Upper lobe of right lung (tissue), 1 donor: ENCODE results near the gene STAT1. TPM values are rescaled to one million over a fixed set of nuclear protein-coding genes. Genes with fewer than 3 reads are reported as not detected.

Experiments used
- ATAC-seq: fragments of 200-7000 bp; cut with Tn5 transposase; one replicate; pipeline ENCODE4 v1.9.1; 2020; ENCODE audit warnings: mild to moderate bottlenecking, moderate library complexity
- DNase-seq: peaks from one replicate; pipeline ENCODE4 v3.0.0-alpha.2; 2020
- H3K27ac ChIP-seq: fragments of 200-600 bp; one replicate; pipeline ENCODE4 v1.8.0; 2022
- H3K27me3 ChIP-seq: fragments of 200-600 bp; one replicate; pipeline ENCODE4 v1.8.0; 2022; ENCODE audit warnings: mild to moderate bottlenecking
- H3K36me3 ChIP-seq: fragments of 200-600 bp; one replicate; pipeline ENCODE4 v1.8.0; 2022
- H3K4me1 ChIP-seq: fragments of 200-600 bp; one replicate; pipeline ENCODE4 v1.8.0; 2022
- H3K4me3 ChIP-seq: fragments of 200-600 bp; one replicate; pipeline ENCODE4 v1.8.0; 2022; ENCODE audit warnings: mild to moderate bottlenecking
- H3K9me3 ChIP-seq: fragments of 200-600 bp; one replicate; pipeline ENCODE4 v1.8.0; 2022
- CTCF ChIP-seq: fragments of 200-600 bp; IDR thresholded peaks from one replicate; pipeline ENCODE4 v1.8.0; 2022; ENCODE audit warnings: antibody characterized with exemption
- intact Hi-C: fragments of 100-400 bp; cut with DNase I; formaldehyde crosslinking; loops from one replicate; pipeline ENCODE4 v1.11.0; 2022
- total RNA-seq: library from RNA; stranded (reverse); fragmentation: NEBNext Ultra II Directional; extraction: Animal tissue kit (Norgen Biotek cat#: 25700); gene quantifications from one replicate; pipeline ENCODE4 v1.2.1, GENCODE V29; 2021
- donor health status: DM: no; HTN: yes; CAD: no; lungs with severe emphysema.

The STAT1 gene
- total RNA-seq, 1 donor from 2014 or later, result 98.6 TPM

DNA sequence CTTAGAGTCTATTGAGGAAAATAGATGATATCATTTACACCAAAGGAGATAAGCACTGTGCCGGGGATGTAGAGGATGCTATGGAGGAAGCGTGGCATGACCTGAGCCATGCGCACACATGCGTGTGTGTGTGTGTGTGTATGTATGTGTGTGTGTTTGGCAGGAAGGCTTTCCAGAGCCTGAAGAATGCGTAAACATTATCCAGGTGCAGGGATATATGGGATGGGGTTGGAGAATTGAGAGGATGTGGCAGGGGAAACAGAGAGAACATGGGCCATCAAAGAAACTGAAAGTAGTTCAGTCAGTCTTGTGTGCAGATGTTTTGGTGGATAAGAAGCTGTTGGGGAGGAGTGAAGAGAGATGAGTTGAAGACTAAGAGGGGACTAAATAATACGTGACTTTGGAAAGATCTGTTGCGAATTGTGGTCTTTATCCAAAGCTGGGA, 9.3 kb upstream of the STAT1 start:
- Histone ChIP-seq H3K9me3 (no peaks in the 10 kb centered on the region), H3K27me3 (no peaks in the 10 kb centered on the region), H3K27ac (no peak overlapping the region), H3K36me3 (no peaks in the 10 kb centered on the region), H3K4me1 (peaks cover 8% of the 10 kb centered on the region), H3K4me3 (peak overlapping the region; percentile 14)
- ATAC-seq (no peak), DNase-seq (no peak)
- intact Hi-C loops, result no loop called here
- no peak for TF ChIP-seq CTCF

DNA sequence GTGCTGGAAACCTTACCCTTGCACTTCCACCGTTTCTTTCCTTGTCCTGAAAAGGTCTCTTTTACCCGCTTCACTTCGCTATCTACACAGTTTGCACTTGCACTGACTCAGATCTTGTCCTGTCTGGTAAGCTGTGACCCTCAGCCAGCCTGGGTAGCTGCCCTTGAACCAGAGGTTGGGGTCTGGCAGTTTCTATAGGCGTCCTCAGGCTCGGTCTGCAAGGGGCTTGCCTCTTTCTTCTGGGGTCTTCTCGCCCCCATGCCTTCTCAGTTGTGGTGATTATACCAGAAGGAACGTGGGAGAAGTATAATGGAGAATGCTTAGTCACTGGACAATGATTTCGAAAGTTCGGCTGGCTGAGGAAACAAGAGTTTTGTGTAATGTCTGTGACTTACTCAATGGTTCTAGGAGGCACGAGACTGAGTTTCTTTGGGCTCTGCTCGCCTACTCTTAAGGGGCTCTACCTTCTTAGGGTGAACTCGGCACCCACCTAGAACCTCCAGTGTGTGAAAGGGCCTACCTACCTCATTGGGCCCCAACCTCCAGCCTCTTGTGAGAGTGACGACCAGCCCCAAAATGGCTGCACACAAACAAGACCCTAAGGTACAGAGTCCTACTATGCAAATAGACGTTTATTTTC, 6.9 kb upstream of the STAT1 start:
- peak overlapping the region; percentile 77 for H3K4me3 ChIP-seq
- intact Hi-C loops, result no loop called here
- ATAC-seq (peak; percentile 56), DNase-seq (no peak)
- no peaks in the 10 kb centered on the region for H3K27me3 ChIP-seq
- no peaks in the 10 kb centered on the region for H3K9me3 ChIP-seq
- peaks cover 8% of the 10 kb centered on the region for H3K4me1 ChIP-seq
- TF ChIP-seq CTCF, result no peak
- H3K36me3 ChIP-seq, result no peaks in the 10 kb centered on the region
- H3K27ac ChIP-seq, result peak overlapping the region; percentile 97

GRCh38 chr2:191020221-191020741, 6.3 kb upstream of the STAT1 start:
- Histone ChIP-seq H3K27me3 (no peaks in the 10 kb centered on the region), H3K4me3 (peak overlapping the region; percentile 77), H3K4me1 (peaks cover 8% of the 10 kb centered on the region), H3K27ac (peak overlapping the region; percentile 97), H3K36me3 (no peaks in the 10 kb centered on the region), H3K9me3 (no peaks in the 10 kb centered on the region)
- intact Hi-C loops, result no loop called here
- peak; percentile 97 for DNase-seq
- peak; percentile 98 for ATAC-seq
- no peak for TF ChIP-seq CTCF

- ATAC-seq (no peak), DNase-seq (no peak)
- peaks cover 8% of the 10 kb centered on the region for H3K4me1 ChIP-seq
- H3K27ac ChIP-seq, result peak overlapping the region; percentile 97
- intact Hi-C loops, result no loop called here
- no peak overlapping the region for H3K4me3 ChIP-seq
- H3K36me3 ChIP-seq, result no peaks in the 10 kb centered on the region
- H3K27me3 ChIP-seq, result no peaks in the 10 kb centered on the region
- TF ChIP-seq CTCF, result no peak
- H3K9me3 ChIP-seq, result no peaks in the 10 kb centered on the region
These were observed 5.4 kb upstream of the STAT1 start for GRCh38 chr2:191019376-191019775.

- H3K27ac ChIP-seq, result no peak overlapping the region
- no peak for DNase-seq
- no peak overlapping the region for H3K4me3 ChIP-seq
- peaks cover 8% of the 10 kb centered on the region for H3K4me1 ChIP-seq
- H3K36me3 ChIP-seq, result no peaks in the 10 kb centered on the region
- no peak for TF ChIP-seq CTCF
- no peak for ATAC-seq
- H3K27me3 ChIP-seq, result no peaks in the 10 kb centered on the region
- intact Hi-C loops, result no loop called here
- no peaks in the 10 kb centered on the region for H3K9me3 ChIP-seq
These were observed 4.7 kb upstream of the STAT1 start for GRCh38 chr2:191018643-191019119.
